ENCODE results near the gene DTNB.
"Not testable (repeated sequence)": the region's sequence is repeated elsewhere in the genome, so short reads cannot be mapped to it uniquely, and the experiment has no call there.

Gene DTNB

GRCh38 chr2:25411281-25411680 lies 262.1 kb downstream of the DTNB start:
- no peak for DNase-seq

GRCh38 chr2:25410370-25410769 lies 263.0 kb downstream of the DTNB start:
- DNase-seq, result no peak

- DNase-seq, result no peak
Measured at GRCh38 chr2:25409468-25409867, 263.9 kb downstream of the DTNB start.

- no peak for DNase-seq
Measured at GRCh38 chr2:25409044-25409443, 264.3 kb downstream of the DTNB start.

GRCh38 chr2:25405611-25406295 lies 267.6 kb downstream of the DTNB start:
- no peak for DNase-seq

GRCh38 chr2:25403120-25403760 lies 270.1 kb downstream of the DTNB start:
- DNase-seq, result not testable (repeated sequence)

GRCh38 chr2:25402477-25402876 lies 270.9 kb downstream of the DTNB start:
- no peak for DNase-seq

GRCh38 chr2:25401307-25402026 lies 271.9 kb downstream of the DTNB start:
- DNase-seq, result no peak

- no peak for DNase-seq
Measured at GRCh38 chr2:25400576-25401216, 272.7 kb downstream of the DTNB start.

GRCh38 chr2:25400169-25400568 lies 273.2 kb downstream of the DTNB start:
- DNase-seq, result no peak

GRCh38 chr2:25398534-25398933 lies 274.8 kb downstream of the DTNB start:
- no peak for DNase-seq

GRCh38 chr2:25397777-25398176 lies 275.6 kb downstream of the DTNB start:
- DNase-seq, result no peak

- no peak for DNase-seq
Measured at GRCh38 chr2:25389161-25389560, 284.2 kb downstream of the DTNB start.

- DNase-seq, result no peak
Measured at GRCh38 chr2:25388491-25388890, 284.9 kb downstream of the DTNB start.

- DNase-seq, result no peak
Measured at GRCh38 chr2:25387876-25388449, 285.4 kb downstream of the DTNB start.

- no peak for DNase-seq
Measured at GRCh38 chr2:25386971-25387875, 286.2 kb downstream of the DTNB start.

GRCh38 chr2:25385910-25386309 lies 287.5 kb downstream of the DTNB start:
- no peak for DNase-seq

GRCh38 chr2:25383806-25384205 lies 289.6 kb downstream of the DTNB start:
- DNase-seq, result no peak

GRCh38 chr2:25381502-25381901 lies 291.9 kb downstream of the DTNB start:
- DNase-seq, result no peak

- DNase-seq, result no peak
Measured at GRCh38 chr2:25380586-25381375, 292.6 kb downstream of the DTNB start.

GRCh38 chr2:25380023-25380422 lies 293.4 kb downstream of the DTNB start:
- DNase-seq, result no peak
